GM12878 (cell line): ENCODE measurements around the gene CFAP74. TPM values are rescaled to one million over a fixed set of nuclear protein-coding genes. Genes with fewer than 3 reads are reported as not detected.
A peak's percentile ranks its signal among the peaks of the same experiment; 100 is the strongest.

ENCODE experiments used
- ATAC-seq: fragments of 200-7000 bp; cut with Tn5 transposase; 3 replicates; pipeline ENCODE4 v1.9.1; 2020; ENCODE audit warnings: mild to moderate bottlenecking, moderate library complexity
- BruUV-seq: library from RNA; stranded (reverse); fragments of 400-500 nt; replicated peaks from 2 replicates; lab custom pipeline; 2021; lab: Mats Ljungman, UMichigan
- CTCF ChIA-PET: fragments of 300-600 bp; sonication (Branson Sonifier 250); formaldehyde crosslinking; extraction: SDS; loops from one replicate; lab custom pipeline; 2021; ENCODE audit warnings: inconsistent platforms; lab: Yijun Ruan, JAX
- POLR2A ChIA-PET: fragments of 350-600 bp; formaldehyde crosslinking; extraction: SDS; loops from one replicate; lab custom pipeline; 2021; ENCODE audit warnings: inconsistent platforms; lab: Charles Lee
- RAD21 ChIA-PET: fragments of 300-600 bp; sonication (Branson Sonifier 250); formaldehyde crosslinking; loops from one replicate; lab custom pipeline; 2023; ENCODE audit warnings: antibody characterized with exemption; ENCODE audit not compliant: unreplicated experiment; lab: Charles Lee
- SMC1A ChIA-PET: fragments of 300-600 bp; sonication (Branson Sonifier 250); formaldehyde crosslinking; loops from one replicate; lab custom pipeline; 2023; ENCODE audit not compliant: unreplicated experiment, uncharacterized antibody; lab: Charles Lee
- DNase-seq: peaks from one replicate; pipeline ENCODE4 v3.0.0-alpha.2; 2011; ENCODE audit warnings: low read depth, low spot score
- FAIRE-seq: peaks from 3 replicates; lab custom pipeline; 2011; peaks lifted over from hg19 to GRCh38; lab: Jason Lieb, UNC
- H2AFZ ChIP-seq: 2 replicates; pipeline ENCODE4 v1.6.0; 2011; ENCODE audit warnings: low read depth, low read length, control low read depth; ENCODE audit not compliant: control insufficient read depth
- H3K27ac ChIP-seq: 2 replicates; pipeline ENCODE4 v1.5.1; 2011; ENCODE audit warnings: control low read depth; ENCODE audit not compliant: control insufficient read depth, insufficient read depth
- H3K27me3 ChIP-seq, 2 experiments: replicated peaks in 1 of 2; 2 replicates each; pipeline versions ENCODE4 v1.6.0 to v1.6.1; 2011; ENCODE audit warnings: low read length in 1 of 2; ENCODE audit not compliant: control insufficient read depth in 2 of 2, insufficient read depth in 2 of 2
- H3K36me3 ChIP-seq, 2 experiments: 2 replicates each; pipeline ENCODE4 v1.5.1; 2011; ENCODE audit warnings: low read length in 1 of 2; ENCODE audit not compliant: control insufficient read depth in 2 of 2, insufficient read depth in 2 of 2
- H3K4me1 ChIP-seq: 2 replicates; pipeline ENCODE4 v1.6.1; 2011; ENCODE audit warnings: mild to moderate bottlenecking, low read length, moderate library complexity, mixed read lengths; ENCODE audit not compliant: control insufficient read depth, insufficient read depth
- H3K4me2 ChIP-seq: 2 replicates; pipeline ENCODE4 v1.6.0; 2011; ENCODE audit warnings: control low read depth; ENCODE audit not compliant: control insufficient read depth, insufficient read depth
- H3K4me3 ChIP-seq: fragments of 200-600 bp; sonication (generic); 2 replicates; pipeline ENCODE4 v1.5.1; 2016
- H3K79me2 ChIP-seq: 2 replicates; pipeline ENCODE4 v1.6.0; 2011; ENCODE audit warnings: low read length; ENCODE audit not compliant: control insufficient read depth, insufficient read depth
- H3K9ac ChIP-seq: 2 replicates; pipeline ENCODE4 v1.8.0; 2011; ENCODE audit warnings: low read length, control low read depth, mixed read lengths; ENCODE audit not compliant: control insufficient read depth, insufficient read depth
- H3K9me3 ChIP-seq: replicated peaks from 3 replicates; pipeline ENCODE4 v1.5.1; 2011; ENCODE audit warnings: mild to moderate bottlenecking, low read length; ENCODE audit not compliant: control insufficient read depth, insufficient read depth
- H4K20me1 ChIP-seq: 2 replicates; pipeline ENCODE4 v1.6.0; 2011; ENCODE audit not compliant: control insufficient read depth, insufficient read depth
- ATF3 ChIP-seq: IDR thresholded peaks from 2 replicates; pipeline ENCODE4 v1.6.1; 2011; ENCODE audit warnings: low read depth, mild to moderate bottlenecking, low read length, moderate library complexity, borderline replicate concordance; ENCODE audit errors: extremely low read depth
- CHD2 ChIP-seq: IDR thresholded peaks from 2 replicates; pipeline ENCODE4 v1.6.1; 2011; ENCODE audit warnings: low read depth, low read length, improper control_type of control experiment, borderline replicate concordance
- IRF4 ChIP-seq: IDR thresholded peaks from 2 replicates; pipeline ENCODE4 v1.6.1; 2011; ENCODE audit warnings: low read depth, low read length
- KDM1A ChIP-seq: fragments of 200-600 bp; sonication (generic); IDR thresholded peaks from 2 replicates; pipeline ENCODE4 v1.6.1; 2016; ENCODE audit warnings: borderline replicate concordance
- POLR2A ChIP-seq: IDR thresholded peaks from 2 replicates; pipeline ENCODE4 v1.6.1; 2011; ENCODE audit warnings: low read depth, mild to moderate bottlenecking, low read length
- POLR2AphosphoS5 ChIP-seq: IDR thresholded peaks from 2 replicates; pipeline ENCODE4 v1.6.1; 2011; ENCODE audit warnings: mild to moderate bottlenecking, low read length, inconsistent platforms
- TAF1 ChIP-seq: IDR thresholded peaks from 2 replicates; pipeline ENCODE4 v1.6.1; 2011; ENCODE audit warnings: mild to moderate bottlenecking, low read depth, low read length, borderline replicate concordance
- WRNIP1 ChIP-seq: IDR thresholded peaks from 2 replicates; pipeline ENCODE4 v1.6.1; 2011; ENCODE audit warnings: low read depth, low read length, improper control_type of control experiment, borderline replicate concordance
- ZBTB4 ChIP-seq: fragments of 450-650 bp; formaldehyde crosslinking; IDR thresholded peaks from 2 replicates; pipeline ENCODE4 v1.4.0; 2022; ENCODE audit warnings: mild to moderate bottlenecking, moderate library complexity
- ZNF217 ChIP-seq: fragments of 450-650 bp; IDR thresholded peaks from 2 replicates; pipeline ENCODE4 v1.6.1; 2017; ENCODE audit warnings: antibody characterized with exemption, mild to moderate bottlenecking
- WGBS: methylation state at CpG from one replicate; pipeline ENCODE4 v1.1.6; 2016; ENCODE audit warnings: low lambda C conversion rate; ENCODE audit not compliant: insufficient replicate concordance, insufficient coverage; ENCODE audit errors: missing lambda C conversion rate; 5-methylcytosine and 5-hydroxymethylcytosine counted together
- in situ Hi-C: fragments of 300-500 bp; cut with MboI; formaldehyde crosslinking; loops from 9 replicates; pipeline ENCODE4 v1.14.3; 2018; ENCODE audit warnings: mixed read lengths
- intact Hi-C: fragments of 100-400 bp; cut with micrococcal nuclease; formaldehyde crosslinking; loops from one replicate; pipeline ENCODE4 v1.14.2; 2022; ENCODE audit not compliant: unreplicated experiment
- polyA plus RNA-seq, 11 experiments: library from polyadenylated mRNA; depleted of rRNA in 4 of 11; unstranded in 6 of 11; stranded (reverse) in 5 of 11; fragments of >200 nt; fragmentation: Nextera tagmentation in 4 of 11; fragmentation: Illumina TruSeq in 1 of 11; extraction: Ambion mirVana in 4 of 11; extraction: Trizol in 1 of 11; gene quantifications; 1 replicate in 1 of 11; 2 replicates in 10 of 11; pipeline versions ENCODE4 v1.2.1 to v1.2.3, GENCODE V29; 2011 to 2016; ENCODE audit warnings: inconsistent platforms in 2 of 11, missing spikeins in 2 of 11, low read depth in 1 of 11
- total RNA-seq, 4 experiments: library from RNA; depleted of rRNA in 3 of 4; stranded (reverse); fragments of >200 nt in 3 of 4; fragmentation: Illumina TruSeq in 1 of 4; extraction: Trizol in 1 of 4; gene quantifications; 2 replicates each; pipeline versions ENCODE4 v1.2.1 to v1.2.3, GENCODE V29; 2013 to 2021

Gene CFAP74
- total and polyA plus RNA-seq, 10 of the 15 experiments (the other 5 are each of a cell fraction or from before 2014, with no cell fraction given), result 0.01 TPM; not detected in 9

- H3K4me1 ChIP-seq, result no peaks in the 10 kb centered on the region
- FAIRE-seq (no peak), ATAC-seq (no peak)
Observed at GRCh38 chr1:1880617-1881312, 122.8 kb downstream of the CFAP74 start.

GRCh38 chr1:1879942-1880341 lies 123.6 kb downstream of the CFAP74 start:
- RAD21 ChIA-PET, result no interaction called here

More at GRCh38 chr1:1880617-1881312, 122.8 kb downstream of the CFAP74 start:
- Histone ChIP-seq H3K9me3 (no peaks in the 10 kb centered on the region), H2AFZ (no peak overlapping the region), H3K27ac (no peak overlapping the region), H3K4me2 (no peak overlapping the region), H3K9ac (no peak overlapping the region), H3K4me3 (no peak overlapping the region), H3K36me3 (peaks cover 20 to 22% of the 10 kb centered on the region in 2 experiments; a peak in 3 of 4 replicates), H3K27me3 (no peaks in the 10 kb centered on the region), H4K20me1 (peaks cover 36% of the 10 kb centered on the region), H3K79me2 (peaks cover 84% of the 10 kb centered on the region)
- ChIA-PET SMC1A (interaction anchor here (1.7 to 1.9 kb wide), 2 partner anchors 11 to 53 kb away, joined by 4 to 6 read pairs; no protein-coding TSS in a partner anchor), POLR2A (no interaction called here), RAD21 (no interaction called here), CTCF (interaction anchor here (1.2 to 1.5 kb wide), 2 partner anchors 25 to 26 kb away, joined by 4 to 6 read pairs; no protein-coding TSS in a partner anchor)
- 49% methylated on average over 13 of the region's 13 CpGs for WGBS
- intact Hi-C loops (no loop called here), in situ Hi-C loops (no loop called here)
- DNase-seq, result no peak
- TF ChIP-seq IRF4 (no peak), ZNF217 (no peak), POLR2A (peak; percentile 45; the same call in 1 of the 2 replicates), POLR2AphosphoS5 (peak; percentile 73)
- BruUV-seq, result TSS peak; percentile 37

More at GRCh38 chr1:1879942-1880341, 123.6 kb downstream of the CFAP74 start:
- 96% methylated on average over 5 of the region's 5 CpGs for WGBS
- H3K9ac ChIP-seq, result no peak overlapping the region
- no TSS peak for BruUV-seq
- ChIA-PET SMC1A (interaction anchor here (1.7 kb wide), 1 partner anchor 52 kb away, joined by 4 read pairs; no protein-coding TSS in a partner anchor), POLR2A (interaction anchor here (0.7 kb wide), 2 partner anchors 536 to 1990 kb away, joined by 4 read pairs; no protein-coding TSS in a partner anchor), CTCF (interaction anchor here (0.9 to 1.5 kb wide), 2 partner anchors 12 to 25 kb away, joined by 3 to 6 read pairs; no protein-coding TSS in a partner anchor)
- H3K4me3 ChIP-seq, result no peak overlapping the region
- no peaks in the 10 kb centered on the region; the same call in 2 of the 3 replicates for H3K9me3 ChIP-seq
- no peak overlapping the region for H3K4me2 ChIP-seq
- no peaks in the 10 kb centered on the region for H3K27me3 ChIP-seq
- no peak overlapping the region for H2AFZ ChIP-seq
- in situ Hi-C loops, result no loop called here
- ATAC-seq, result no peak
- TF ChIP-seq CHD2 (no peak), POLR2AphosphoS5 (peak; percentile 49; the same call in 1 of the 2 replicates), ZBTB4 (CRISPR knock-in tag) (no peak), KDM1A (no peak), WRNIP1 (no peak), TAF1 (no peak), ATF3 (no peak)
- intact Hi-C loops, result no loop called here
- FAIRE-seq, result no peak
- DNase-seq, result no peak
- peaks cover 86% of the 10 kb centered on the region for H3K79me2 ChIP-seq
- no peak overlapping the region for H3K27ac ChIP-seq
- no peaks in the 10 kb centered on the region for H3K4me1 ChIP-seq
- H3K36me3 ChIP-seq, result peaks cover 27 to 30% of the 10 kb centered on the region in 2 experiments; a peak in 3 of 4 replicates
- H4K20me1 ChIP-seq, result peaks cover 40% of the 10 kb centered on the region
